SW480 (cell line): Measurements from ENCODE around the gene CARS1.
A peak's percentile ranks its signal among the peaks of the same experiment; 100 is the strongest.

Source experiments
- DNase-seq: peaks from one replicate; pipeline ENCODE4 v3.0.0-alpha.2; 2016; ENCODE audit warnings: low spot score

Gene CARS1

DNA sequence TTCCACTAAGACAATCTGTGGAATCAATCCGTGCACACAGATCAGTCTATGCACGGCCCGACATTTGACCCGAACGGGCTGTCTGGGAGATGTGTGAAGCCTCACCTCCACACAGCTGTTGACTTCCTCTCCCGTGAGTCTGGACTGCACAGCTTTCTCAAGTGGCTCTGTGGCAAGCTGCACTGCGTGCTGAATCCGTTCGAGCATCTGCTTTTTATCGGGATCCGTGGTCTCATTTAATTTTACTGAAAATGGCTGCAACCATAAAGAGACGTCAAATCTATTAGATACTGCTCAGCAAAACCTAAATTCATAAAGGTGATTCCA lies 19.3 kb downstream of the CARS1 start:
- no peak for DNase-seq

DNA sequence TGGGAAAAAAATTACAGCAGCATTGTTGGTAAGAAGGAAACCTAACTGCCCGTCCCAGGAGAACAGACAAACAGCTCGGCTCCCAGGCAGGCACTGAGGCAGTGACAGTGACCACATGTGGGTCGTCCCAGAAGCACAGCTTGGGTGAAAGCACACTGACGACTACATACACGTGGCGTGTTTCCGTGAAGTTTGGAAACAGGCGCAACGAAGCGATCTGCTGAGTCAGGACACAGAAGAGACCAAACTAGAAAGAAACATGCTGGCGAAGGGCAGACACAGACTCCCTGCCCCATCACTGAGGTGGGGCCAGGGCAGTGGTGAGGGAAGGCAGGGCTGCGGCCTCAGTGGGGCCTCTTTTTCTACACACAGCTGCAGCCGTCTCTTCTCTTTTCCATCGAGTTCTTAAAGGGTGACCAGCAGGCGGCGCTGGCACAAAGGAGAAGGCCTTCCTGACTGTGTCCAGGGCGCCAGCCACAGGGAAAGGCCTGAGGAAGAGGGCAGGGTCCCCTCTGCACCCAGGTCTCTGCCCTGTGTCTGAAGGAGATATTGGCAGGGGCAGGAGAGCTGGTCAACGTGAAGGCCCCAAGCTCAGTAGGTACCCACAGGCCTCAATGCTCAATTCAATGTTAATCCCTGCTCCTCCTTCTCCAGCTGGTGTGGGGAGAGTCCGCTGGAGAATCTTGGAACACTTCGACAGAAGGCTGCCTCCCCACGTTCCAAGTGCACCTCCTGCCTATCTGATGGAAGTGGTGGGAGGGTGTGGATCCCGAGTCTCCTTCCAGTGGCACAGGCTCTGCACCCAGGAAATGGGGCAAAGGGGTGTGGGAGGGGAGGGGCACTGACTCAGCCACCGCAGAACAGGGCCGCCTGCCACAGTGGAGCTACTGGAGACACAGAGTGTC lies 19.9 kb downstream of the CARS1 start:
- peak; percentile 35 for DNase-seq

DNA sequence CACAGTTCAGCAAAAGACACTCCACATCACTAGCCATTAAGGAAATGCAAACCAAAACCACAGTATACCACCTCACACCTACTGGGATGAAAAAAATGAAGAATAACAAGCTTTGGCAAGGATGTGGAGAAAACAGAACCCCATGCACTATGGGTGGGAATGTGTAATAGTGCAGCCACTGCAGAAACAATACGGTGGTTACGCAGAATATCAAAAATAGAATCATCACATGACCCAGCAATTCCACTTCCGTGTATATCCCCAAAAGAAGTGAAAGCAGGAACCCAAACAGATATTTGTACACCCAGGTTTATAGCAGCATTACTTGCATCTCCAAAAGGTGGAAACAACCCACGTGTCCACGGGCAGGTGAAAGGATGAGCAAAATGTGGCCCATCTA lies 20.8 kb downstream of the CARS1 start:
- no peak for DNase-seq

DNA sequence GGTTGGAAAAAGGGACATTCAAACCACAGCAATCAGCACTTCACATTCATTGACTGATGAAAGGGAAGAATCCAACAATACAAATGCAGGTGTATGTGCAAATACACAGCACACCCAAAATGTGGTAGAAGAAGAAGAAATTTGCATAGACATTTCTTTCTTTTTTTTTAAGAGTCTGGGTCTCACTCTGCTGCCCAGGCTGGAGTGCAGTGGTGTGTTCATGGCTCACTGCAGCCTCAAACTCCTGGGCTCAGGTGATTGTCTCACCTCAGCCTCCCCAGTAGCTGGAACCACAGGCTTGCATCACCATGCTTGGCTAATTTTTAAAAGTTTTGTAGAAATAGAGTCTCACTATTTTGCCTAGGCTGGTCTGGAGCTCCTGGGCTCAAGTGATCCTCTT lies 21.9 kb downstream of the CARS1 start:
- DNase-seq: no peak

DNA sequence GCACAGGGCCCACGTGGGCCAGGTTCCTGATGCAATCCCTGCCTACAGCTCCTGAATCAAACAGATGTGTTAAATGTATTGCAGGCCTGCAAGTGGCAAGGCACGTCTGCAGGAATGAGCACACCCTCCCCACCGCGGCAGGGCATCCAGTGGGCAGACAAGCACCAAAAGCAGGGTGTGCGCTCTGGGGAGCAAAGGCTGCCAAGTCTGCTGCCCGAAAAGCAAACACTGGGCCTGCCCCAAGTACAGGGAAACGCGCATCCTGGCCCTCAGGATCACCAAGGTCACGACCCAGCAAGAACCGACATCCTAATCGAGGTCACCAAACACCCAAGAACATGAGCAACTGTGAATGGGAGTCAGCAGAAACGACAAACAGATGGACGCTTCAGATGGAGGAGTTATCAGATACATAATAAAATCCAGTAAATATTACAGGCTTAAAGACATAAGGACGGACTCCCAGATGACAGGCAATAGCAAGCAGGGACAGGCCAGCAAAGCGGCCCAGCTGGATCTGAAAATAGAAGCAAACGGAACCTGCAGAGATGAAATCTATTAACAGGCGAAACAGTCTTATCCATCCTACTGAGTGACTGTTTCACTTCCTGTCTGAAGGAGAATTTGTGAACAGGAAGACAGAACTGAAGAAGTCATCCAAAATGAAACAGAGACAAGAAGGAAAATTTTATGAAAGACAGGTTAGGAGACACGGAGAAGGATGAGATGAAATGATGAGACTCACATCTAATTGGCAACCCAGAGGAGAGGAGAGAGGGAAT lies 26.7 kb downstream of the CARS1 start:
- DNase-seq: no peak

DNA sequence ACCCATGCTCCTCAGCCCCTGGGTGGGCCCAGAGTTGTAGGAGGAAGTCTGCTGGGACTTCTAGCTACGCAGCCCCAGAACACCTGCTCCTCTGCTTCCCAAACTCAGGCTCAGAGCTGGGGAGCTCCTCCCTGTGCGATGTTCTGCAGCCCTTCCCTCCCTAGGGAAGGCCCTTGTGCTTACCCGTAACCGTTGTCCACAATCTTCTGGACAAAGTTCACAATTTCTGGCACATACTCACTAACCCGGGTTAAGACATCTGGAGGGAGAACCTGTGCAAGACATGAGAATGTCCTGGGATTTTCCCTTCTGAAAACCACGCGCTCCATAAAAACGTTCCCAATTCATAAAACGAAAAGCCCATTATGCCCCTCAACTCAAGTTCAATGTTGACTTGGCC lies 28.4 kb downstream of the CARS1 start:
- DNase-seq: no peak

DNA sequence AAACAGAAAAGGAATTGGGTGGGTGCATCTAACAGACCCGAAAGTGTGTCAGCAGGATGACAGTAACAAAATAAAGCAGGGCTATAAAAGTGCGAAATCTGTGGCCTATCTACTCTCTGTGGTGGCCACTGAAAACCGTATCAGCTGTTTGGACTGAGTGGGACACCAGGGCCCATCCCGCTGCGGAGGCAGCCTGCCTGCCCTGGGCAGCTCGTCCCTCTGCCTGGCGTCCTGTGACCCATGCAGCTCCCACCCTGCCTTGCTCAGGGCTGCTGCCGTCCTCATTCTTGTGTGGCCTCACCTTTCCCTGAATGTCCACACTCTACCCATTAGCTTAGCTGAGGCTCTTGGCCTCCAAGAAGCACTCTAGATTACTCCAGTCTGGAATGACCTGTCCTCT lies 30.4 kb downstream of the CARS1 start:
- no peak for DNase-seq

DNA sequence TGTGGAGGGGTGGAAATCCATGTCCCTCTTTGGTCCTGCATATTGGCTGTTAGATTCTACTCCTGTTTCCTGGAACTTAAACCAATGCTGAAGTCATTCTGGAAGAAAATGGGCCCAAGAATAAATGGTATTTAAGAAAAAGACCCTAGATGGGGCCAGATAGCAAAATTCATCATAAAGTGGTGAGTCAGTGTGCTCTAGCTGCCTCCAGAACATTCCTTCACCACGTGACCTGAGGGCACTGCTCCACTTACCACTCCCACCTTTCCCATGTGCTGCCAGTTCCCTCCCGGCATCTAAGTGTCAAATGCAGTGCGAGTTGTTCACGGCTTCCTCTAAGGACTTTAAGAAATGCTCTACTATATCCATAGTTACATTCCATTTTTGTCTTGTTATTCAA lies 34.2 kb downstream of the CARS1 start:
- DNase-seq: no peak

DNA sequence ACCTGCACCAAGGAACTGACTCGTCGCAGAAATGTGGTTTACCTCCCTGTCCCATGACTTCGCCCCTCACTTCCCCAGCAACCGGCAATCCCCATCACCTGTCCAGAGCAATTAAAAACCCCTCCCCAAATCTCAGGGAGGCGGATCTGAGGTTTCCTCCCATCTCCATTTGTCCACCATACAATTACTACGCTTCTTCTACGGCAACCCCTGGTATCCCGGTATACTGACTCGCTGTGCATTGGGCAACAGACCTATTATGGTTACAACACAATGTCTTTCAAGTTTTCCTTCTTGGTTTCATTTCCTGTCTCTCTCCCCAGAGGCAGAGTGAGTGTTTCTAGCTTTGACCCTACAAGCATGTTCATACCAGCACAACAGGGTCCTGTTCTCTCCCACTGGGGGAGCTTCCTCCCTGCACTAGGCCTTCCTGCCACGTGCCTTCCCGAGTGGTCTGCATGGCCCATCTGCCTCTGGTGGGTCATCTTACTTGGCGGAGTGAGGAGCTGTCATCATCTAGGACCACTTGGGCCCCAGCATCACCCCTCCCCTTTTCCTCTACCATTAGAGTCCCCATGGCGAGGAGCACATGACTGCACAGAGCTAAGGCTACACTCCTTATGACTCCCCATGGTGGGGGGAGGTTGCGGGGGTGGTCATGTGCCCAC lies 34.8 kb downstream of the CARS1 start:
- no peak for DNase-seq

DNA sequence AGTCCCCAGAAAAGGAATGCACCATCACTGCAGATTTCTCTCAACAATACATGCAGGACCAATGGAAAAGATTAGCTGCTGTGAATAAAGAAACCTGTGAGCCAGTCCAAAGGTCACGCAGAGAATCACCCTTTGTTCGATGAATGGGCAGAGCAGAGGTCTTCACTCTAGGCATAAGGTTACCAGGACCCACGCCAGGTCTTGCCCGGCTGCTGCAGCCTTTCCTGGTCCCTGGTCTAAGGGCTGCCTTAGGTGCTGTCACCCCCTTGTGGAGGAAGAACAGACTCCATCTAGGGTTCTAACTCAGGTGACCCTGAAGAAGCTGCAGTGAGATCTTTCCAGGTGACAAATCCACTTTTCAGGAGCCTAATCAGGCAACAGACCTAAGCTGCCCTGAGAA lies 36.1 kb downstream of the CARS1 start:
- no peak for DNase-seq

DNA sequence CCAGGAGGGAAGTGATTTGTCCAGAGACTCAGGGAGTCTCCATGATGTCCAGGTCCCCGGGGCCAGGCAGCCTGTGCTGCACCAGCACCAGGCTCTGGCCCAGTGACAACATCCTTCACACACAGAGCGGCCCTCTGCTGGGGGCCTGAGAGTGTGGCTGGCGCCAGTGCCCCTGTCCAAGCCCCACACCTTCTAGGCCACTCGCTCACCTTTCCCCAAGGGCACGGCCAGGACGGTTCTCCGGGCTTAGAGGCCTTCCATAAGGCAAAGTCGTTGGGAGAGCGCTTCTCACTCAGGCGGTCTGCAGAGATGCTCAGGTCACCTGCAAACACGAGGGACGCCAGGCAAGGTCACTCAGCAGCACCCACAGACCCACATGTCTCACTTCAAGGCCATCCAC lies 37.2 kb downstream of the CARS1 start:
- DNase-seq: no peak

DNA sequence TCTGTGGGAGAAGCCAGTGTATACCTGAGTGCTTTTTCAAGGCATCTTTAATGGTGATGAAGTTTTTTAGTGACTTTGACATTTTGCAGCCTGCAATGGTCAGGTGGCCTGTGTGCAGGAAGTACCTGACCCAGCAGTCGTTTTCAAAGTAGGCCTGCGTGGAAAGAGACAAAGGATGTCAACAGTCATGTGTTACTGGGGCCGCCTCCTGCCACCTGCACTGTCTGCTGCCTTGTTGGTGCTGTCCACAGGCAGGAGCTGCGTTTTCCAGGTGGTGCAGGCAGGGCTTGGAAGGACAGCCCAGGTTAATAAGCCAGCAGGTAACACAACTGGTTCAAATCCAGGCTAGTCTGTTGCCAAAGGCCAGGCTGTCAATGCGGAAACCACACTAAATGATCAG lies 38.6 kb downstream of the CARS1 start:
- no peak for DNase-seq

DNA sequence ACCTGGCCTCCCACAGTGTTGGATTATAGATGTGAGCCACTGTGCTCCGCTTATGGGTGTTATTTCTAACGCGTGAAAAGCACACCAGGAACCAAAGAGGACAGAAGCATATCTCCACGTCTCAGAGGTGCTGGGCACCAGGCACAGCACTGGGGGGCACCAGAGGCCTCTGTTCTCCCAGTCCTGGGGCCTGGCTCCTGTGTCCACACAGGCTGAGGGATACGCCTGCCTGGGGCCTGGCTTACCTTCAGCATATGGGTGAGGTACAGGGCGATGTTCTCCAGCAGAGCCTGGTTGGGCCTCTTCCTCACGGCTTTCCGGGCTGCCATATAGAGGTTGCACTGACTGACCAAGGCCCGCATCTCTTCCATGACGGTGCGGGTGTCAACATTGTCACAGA lies 40.4 kb downstream of the CARS1 start:
- DNase-seq: no peak

DNA sequence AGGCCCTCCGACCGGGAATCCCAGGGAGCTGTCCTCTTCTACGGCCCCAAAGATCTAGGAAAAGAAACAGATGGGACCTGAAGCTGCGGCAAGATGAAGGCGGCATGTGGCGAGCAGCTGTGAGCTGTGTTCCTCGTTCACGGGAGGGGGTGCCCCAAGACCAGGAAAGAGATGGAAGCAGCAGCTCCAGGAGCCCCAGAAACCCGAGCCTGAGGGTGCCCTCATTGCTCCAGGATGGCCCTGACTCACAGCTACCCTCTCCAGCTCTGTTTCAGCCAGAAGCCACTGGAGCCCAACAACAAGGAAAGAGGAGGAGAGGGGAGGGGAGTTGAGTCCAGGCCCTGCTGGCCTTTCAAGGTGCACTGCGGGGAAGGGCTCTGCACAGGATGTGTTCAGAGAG lies 41.4 kb downstream of the CARS1 start:
- no peak for DNase-seq

DNA sequence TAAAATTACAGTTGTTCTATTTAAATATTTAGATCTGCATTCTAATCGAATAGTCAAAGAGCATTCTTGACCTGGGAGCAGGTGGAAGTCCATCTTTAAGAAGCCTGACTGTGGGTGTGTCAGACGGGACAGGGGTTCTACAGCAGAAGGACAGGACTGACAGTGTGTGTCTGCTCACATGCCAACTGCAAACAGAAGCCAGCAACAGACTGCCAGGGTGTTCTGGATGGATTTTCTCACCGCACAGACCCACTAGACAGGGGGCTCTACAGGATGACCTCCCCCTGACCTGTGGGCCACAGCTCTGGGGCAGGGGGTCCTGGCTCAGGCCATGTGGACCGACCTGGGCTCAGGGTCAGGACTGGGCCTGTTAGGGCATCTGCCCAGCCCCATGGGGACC lies 42.3 kb downstream of the CARS1 start:
- no peak for DNase-seq

DNA sequence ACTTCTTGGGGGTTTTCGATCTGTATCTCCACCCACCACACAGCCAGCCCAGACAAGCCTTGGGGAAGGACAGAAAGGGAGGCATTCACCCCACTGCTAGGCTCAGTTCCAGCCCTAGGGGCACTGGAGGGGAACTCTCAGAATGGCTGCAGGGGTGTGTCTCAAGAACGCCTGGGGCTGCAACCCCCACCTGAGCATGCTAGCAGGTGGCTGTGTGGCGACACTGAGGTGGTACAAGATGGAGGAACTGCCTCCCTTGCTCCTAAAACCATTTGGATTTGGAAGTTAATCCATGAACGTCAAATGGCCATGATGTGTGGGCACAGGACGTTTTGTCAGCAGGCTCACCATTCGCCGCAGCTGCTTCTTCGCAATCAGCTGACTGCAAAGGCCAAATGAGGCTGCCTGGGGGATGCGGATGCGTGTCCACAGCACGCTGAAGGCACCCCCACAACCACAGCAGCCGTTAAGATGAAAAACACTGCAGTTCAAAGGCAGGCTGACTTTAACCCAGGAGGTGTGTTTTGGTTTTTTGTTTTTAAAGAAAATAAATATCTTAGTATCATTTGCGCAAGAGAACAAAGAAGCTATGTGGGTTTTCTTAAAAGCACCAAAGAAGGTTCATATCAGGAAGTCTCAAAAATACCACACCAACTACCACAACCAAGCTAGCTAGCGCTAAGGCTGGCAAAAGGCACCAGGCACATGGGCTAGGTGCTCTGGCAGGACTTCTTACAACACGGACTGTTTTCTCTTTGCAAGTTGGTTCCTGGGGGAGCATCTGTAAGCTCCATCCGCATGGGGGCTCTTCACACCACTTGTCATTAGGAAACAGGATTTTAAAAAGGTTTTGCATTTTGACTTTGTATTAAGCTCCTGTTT lies 42.9 kb downstream of the CARS1 start:
- no peak for DNase-seq

DNA sequence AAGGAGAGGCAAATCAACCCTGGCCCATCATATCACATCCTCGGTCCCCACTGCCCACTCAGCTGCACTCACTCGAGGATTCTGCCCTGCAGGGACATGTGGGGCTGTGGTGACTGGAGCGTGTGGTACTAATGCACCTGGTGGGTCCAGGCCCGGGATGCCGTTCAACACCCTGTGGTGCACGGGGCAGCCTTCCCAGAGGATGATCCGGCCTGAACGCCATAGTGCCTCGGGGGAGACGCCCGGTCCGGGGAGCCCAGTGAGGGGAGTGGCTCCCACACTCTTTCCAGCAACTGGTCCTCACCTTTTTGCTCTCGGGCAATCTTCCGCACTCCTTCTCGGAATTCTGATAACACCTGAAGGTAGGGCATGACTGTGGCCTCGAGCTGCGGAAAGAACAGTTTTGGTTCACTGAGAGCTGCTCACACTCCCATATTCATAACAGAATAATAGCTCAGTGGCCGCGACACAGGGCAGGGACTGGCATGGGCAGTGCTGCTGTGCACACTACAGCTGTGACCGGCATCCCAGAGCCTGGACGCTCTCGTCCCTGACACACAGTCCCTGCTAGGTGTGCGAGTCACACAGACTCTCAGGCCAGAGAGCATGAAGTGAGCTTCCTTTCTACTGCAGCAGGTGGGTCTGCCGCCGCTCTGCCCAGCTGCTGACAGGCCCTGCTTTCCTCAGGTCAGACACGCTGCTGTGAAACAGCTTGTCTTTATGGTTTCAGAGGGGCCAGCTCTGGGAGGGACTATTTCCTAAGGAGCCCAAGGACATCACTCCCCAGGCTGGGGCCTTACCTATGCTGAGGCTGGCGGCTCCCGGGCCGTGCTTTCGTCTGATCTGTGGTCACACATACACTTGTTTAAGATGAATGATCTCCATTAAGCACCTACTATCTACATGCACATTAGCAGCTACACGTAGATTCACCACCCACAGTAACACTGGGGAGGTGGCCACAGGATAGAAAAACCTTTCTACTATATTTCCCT lies 45.0 kb downstream of the CARS1 start:
- no peak for DNase-seq

DNA sequence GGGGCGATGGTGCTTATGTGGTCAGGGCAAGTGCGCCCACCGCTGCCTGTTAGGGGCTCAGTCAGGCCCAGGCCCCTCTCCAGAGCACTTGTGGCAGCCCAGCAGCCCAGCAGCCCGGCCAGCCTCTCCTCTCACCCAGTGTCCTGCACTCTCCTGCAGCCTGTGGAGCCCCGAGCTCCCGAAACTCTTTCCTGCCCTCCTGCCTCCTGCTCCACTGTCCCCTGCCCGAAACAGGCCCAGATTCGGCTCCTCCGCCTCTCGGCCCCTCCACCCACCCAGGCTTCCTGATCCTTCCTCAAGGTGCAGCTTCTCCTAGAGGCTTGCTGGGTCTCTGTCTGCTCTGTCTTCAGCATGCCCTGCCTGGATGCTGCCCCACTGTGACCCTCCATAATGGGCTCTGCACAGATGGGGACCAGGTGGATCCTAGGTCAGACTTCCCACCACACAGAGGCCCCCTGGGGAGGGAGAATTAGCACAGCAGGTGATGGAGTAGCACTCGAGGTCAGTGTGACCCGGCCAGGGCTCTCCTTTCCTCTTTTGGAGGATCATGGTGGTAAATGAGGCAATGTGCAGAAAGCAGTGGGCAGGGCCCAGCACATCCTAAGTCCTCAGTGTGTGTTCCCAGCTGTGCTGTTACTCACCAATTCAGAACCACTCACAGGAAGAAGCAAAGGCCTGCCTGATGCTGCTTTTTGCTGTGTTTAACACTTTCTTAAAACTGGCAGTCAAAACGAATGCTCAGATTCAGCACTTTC lies 46.5 kb downstream of the CARS1 start:
- no peak for DNase-seq

DNA sequence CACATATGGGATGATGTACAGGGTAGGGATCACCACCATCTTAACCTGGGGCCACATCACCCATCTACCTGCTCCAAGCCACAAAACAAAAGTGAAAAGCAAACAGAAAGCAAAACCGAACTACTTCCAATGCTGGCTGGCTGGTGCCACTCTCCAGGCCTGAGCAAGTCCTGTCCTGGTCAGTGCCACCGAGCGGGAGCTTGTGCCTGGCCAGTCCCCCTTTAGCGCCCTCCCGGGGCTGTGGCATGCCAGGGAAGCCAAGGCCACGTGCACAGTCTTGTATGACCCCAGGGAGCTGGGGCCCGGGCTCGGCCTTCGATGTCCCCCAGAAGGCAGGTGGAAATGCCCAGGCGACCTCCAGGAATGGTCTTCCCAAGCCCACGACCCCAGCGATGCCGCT lies 47.2 kb downstream of the CARS1 start:
- no peak for DNase-seq

DNA sequence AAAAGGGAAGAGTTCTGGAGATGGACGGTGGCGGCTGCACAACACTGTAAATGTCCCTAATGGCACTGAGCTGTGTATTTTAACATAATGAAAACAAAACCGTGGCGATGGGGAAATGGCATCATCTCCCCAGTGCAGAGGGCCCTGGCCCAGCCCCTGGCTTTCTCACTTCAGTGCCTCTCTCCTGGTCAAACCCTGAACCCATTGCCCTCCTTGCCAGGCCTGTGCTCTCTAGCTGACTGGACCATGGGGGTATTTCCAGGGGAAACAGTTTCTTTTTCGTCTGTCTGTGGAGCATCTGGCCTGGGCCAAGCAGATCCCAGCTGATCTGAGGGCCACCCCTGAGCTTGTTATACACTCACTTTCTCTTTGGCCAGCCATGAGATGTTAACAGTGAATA lies 47.7 kb downstream of the CARS1 start:
- DNase-seq: no peak
